ENCODE measurements around the gene TANGO2.
A peak's percentile ranks its signal among the peaks of the same experiment; 100 is the strongest.

Gene TANGO2

DNA sequence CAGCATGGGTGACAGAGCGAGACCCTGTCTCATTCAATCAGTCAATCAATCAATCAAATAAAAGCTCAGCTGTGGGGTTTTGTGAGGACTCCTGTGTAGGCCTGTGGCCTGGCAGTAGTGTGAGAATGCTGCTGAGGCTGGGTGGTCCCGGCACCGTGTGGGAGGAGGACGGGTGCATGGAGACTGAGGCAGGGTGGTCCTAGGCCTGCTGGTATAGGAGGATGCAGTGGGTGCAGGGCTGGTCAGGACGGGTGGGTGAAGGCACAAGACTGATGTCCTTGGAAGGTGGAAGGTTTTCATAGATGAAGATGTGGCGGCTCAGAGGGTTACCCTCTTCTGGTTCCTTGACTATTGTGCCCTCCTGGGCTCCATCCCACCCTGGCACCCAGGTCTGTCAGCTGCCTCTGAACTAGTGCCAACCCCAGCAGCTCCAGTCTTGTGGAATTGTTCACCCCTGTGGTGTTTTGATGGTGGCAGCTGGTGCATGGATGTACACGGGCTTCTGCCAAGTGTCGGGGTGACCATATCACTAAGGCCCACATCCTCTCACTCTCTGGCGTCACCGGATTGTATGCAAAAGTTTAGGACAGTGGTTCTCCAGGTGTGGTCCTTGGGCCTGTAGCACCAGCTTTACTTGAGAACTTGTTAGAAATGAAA lies 23.7 kb downstream of the TANGO2 start:
- Histone ChIP-seq H3K9me3 (ENCODE audit: control insufficient read depth, low read length) (no peaks in the 10 kb centered on the region), H3K4ac (ENCODE audit: low read depth in 1 of 2, low read length in 2 of 2) (no peak overlapping the region), H2BK12ac (ENCODE audit: low read length in 2 of 2) (no peak overlapping the region), H2BK120ac (ENCODE audit: low read depth, low read length) (no peak overlapping the region), H2BK15ac (ENCODE audit: low read depth, poor library complexity, severe bottlenecking) (no peak overlapping the region), H2AK5ac (ENCODE audit: low read length, severe bottlenecking) (no peak overlapping the region), H3K4me2 (ENCODE audit: low read length, poor library complexity, severe bottlenecking) (no peak overlapping the region), H2BK5ac (ENCODE audit: low read depth, low read length, poor library complexity, severe bottlenecking) (peak overlapping the region; percentile 8), H3K27me3 (ENCODE audit: control insufficient read depth in 1 of 2, insufficient read depth in 1 of 2, low read length in 2 of 2) (no peaks in the 10 kb centered on the region), H3K36me3 (ENCODE audit: control insufficient read depth in 1 of 2, insufficient read depth in 2 of 2, low read depth in 1 of 2, low read length in 2 of 2) (peaks cover 52 to 68% of the 10 kb centered on the region in 2 experiments), H3K4me3 (ENCODE audit: insufficient read depth in 1 of 2, low read depth in 1 of 2, low read length in 2 of 2) (no peak overlapping the region), H3K4me1 (ENCODE audit: control insufficient read depth, insufficient read depth, low read depth, low read length) (no peaks in the 10 kb centered on the region), H4K8ac (ENCODE audit: low read length) (no peak overlapping the region), H3K9ac (ENCODE audit: low read length) (no peak overlapping the region), H4K91ac (ENCODE audit: low read length) (no peak overlapping the region), H3K23ac (ENCODE audit: low read length in 2 of 2) (no peak overlapping the region), H3K14ac (ENCODE audit: low read length in 2 of 2) (peak overlapping the region in 1 of 2 experiments; percentile 57), H3K27ac (ENCODE audit: low read length, poor library complexity, severe bottlenecking) (no peak overlapping the region), H3K18ac (ENCODE audit: low read depth in 1 of 2, low read length in 2 of 2) (no peak overlapping the region), H3K79me1 (replicated peaks; ENCODE audit: low read length, poor library complexity, severe bottlenecking) (peaks cover 13% of the 10 kb centered on the region), H2AFZ (ENCODE audit: low read depth, low read length) (no peak overlapping the region)
- 96% methylated on average over 9 of the region's 10 CpGs for WGBS
- no peak for DNase-seq

DNA sequence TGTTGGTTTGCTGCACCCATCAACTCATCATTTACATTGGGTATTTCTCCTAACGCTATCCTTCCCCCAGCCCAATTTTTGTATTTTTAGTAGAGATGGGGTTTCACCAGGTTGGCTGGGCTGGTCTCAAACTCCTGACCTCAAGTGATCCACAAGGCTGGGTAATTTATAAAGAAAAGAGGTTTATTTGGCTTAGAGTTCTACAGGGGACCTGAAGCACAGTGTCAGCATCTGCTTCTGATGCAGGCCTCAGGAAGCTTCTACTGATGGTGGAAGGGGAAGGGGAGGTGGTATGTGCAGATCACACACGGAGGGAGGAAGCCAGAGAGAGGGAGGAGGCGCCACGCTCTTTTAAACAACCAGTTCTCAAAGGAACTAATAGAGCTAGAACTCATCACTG lies 25.8 kb downstream of the TANGO2 start:
- Histone ChIP-seq H2BK5ac (ENCODE audit: low read depth, low read length, poor library complexity, severe bottlenecking) (no peak overlapping the region), H3K9me3 (ENCODE audit: control insufficient read depth, low read length) (no peaks in the 10 kb centered on the region), H2BK120ac (ENCODE audit: low read depth, low read length) (no peak overlapping the region), H3K18ac (ENCODE audit: low read depth in 1 of 2, low read length in 2 of 2) (no peak overlapping the region), H3K4me3 (ENCODE audit: insufficient read depth in 1 of 2, low read depth in 1 of 2, low read length in 2 of 2) (no peak overlapping the region), H3K27me3 (ENCODE audit: control insufficient read depth in 1 of 2, insufficient read depth in 1 of 2, low read length in 2 of 2) (no peaks in the 10 kb centered on the region), H3K36me3 (ENCODE audit: control insufficient read depth in 1 of 2, insufficient read depth in 2 of 2, low read depth in 1 of 2, low read length in 2 of 2) (peaks cover 46 to 55% of the 10 kb centered on the region in 2 experiments), H3K79me1 (replicated peaks; ENCODE audit: low read length, poor library complexity, severe bottlenecking) (peaks cover 13% of the 10 kb centered on the region), H3K4me2 (ENCODE audit: low read length, poor library complexity, severe bottlenecking) (no peak overlapping the region), H4K8ac (ENCODE audit: low read length) (no peak overlapping the region), H3K27ac (ENCODE audit: low read length, poor library complexity, severe bottlenecking) (no peak overlapping the region), H2BK15ac (ENCODE audit: low read depth, poor library complexity, severe bottlenecking) (no peak overlapping the region), H3K4ac (ENCODE audit: low read depth in 1 of 2, low read length in 2 of 2) (no peak overlapping the region), H4K91ac (ENCODE audit: low read length) (no peak overlapping the region), H3K4me1 (ENCODE audit: control insufficient read depth, insufficient read depth, low read depth, low read length) (no peaks in the 10 kb centered on the region), H3K23ac (ENCODE audit: low read length in 2 of 2) (no peak overlapping the region), H2AK5ac (ENCODE audit: low read length, severe bottlenecking) (no peak overlapping the region), H2BK12ac (ENCODE audit: low read length in 2 of 2) (no peak overlapping the region), H3K14ac (ENCODE audit: low read length in 2 of 2) (no peak overlapping the region), H3K9ac (ENCODE audit: low read length) (no peak overlapping the region), H2AFZ (ENCODE audit: low read depth, low read length) (no peak overlapping the region)
- DNase-seq, result no peak
- WGBS, result 100% methylated on average over 1 of the region's 4 CpGs

DNA sequence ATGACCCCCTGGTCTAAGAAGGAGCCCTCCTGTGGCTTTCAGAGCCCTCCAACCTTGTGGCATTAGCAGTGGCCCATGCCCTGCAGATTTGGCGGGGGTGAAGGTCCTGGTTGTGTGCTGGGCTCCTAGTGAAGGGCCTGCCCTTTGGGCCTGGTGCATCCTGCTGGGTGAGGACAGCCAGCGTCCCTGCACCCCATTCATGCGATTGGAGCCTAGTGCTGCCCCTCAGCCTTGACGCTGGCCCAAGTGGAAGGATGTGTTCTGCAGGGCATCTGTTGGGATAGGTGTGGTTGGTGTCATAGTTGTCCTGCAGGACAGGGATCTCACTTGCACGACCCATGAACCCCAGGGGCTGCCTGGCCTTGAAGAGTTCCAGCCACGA lies 31.0 kb downstream of the TANGO2 start:
- H2BK5ac ChIP-seq (ENCODE audit: low read depth, low read length, poor library complexity, severe bottlenecking), result no peak overlapping the region
- H3K18ac ChIP-seq (ENCODE audit: low read depth in 1 of 2, low read length in 2 of 2), result no peak overlapping the region
- H3K4me1 ChIP-seq (ENCODE audit: control insufficient read depth, insufficient read depth, low read depth, low read length), result no peaks in the 10 kb centered on the region
- H3K27ac ChIP-seq (ENCODE audit: low read length, poor library complexity, severe bottlenecking), result no peak overlapping the region
- H4K8ac ChIP-seq (ENCODE audit: low read length), result no peak overlapping the region
- H3K36me3 ChIP-seq (ENCODE audit: control insufficient read depth in 1 of 2, insufficient read depth in 2 of 2, low read depth in 1 of 2, low read length in 2 of 2), result peaks cover 65 to 70% of the 10 kb centered on the region in 2 experiments
- no peak overlapping the region for H2AFZ ChIP-seq (ENCODE audit: low read depth, low read length)
- no peak overlapping the region for H3K4ac ChIP-seq (ENCODE audit: low read depth in 1 of 2, low read length in 2 of 2)
- no peak for DNase-seq
- H2AK5ac ChIP-seq (ENCODE audit: low read length, severe bottlenecking), result no peak overlapping the region
- no peaks in the 10 kb centered on the region for H3K9me3 ChIP-seq (ENCODE audit: control insufficient read depth, low read length)
- H3K23ac ChIP-seq (ENCODE audit: low read length in 2 of 2), result no peak overlapping the region
- H3K27me3 ChIP-seq (ENCODE audit: control insufficient read depth in 1 of 2, insufficient read depth in 1 of 2, low read length in 2 of 2), result no peaks in the 10 kb centered on the region
- no peak overlapping the region for H2BK15ac ChIP-seq (ENCODE audit: low read depth, poor library complexity, severe bottlenecking)
- no peak overlapping the region for H2BK120ac ChIP-seq (ENCODE audit: low read depth, low read length)
- no peak overlapping the region for H3K14ac ChIP-seq (ENCODE audit: low read length in 2 of 2)
- H3K4me2 ChIP-seq (ENCODE audit: low read length, poor library complexity, severe bottlenecking), result no peak overlapping the region
- H3K9ac ChIP-seq (ENCODE audit: low read length), result no peak overlapping the region
- over 99% methylated on average over 6 of the region's 6 CpGs for WGBS
- H4K91ac ChIP-seq (ENCODE audit: low read length), result no peak overlapping the region
- no peak overlapping the region for H2BK12ac ChIP-seq (ENCODE audit: low read length in 2 of 2)
- no peak overlapping the region for H3K4me3 ChIP-seq (ENCODE audit: insufficient read depth in 1 of 2, low read depth in 1 of 2, low read length in 2 of 2)
- H3K79me1 ChIP-seq (replicated peaks; ENCODE audit: low read length, poor library complexity, severe bottlenecking), result peaks cover 20% of the 10 kb centered on the region

DNA sequence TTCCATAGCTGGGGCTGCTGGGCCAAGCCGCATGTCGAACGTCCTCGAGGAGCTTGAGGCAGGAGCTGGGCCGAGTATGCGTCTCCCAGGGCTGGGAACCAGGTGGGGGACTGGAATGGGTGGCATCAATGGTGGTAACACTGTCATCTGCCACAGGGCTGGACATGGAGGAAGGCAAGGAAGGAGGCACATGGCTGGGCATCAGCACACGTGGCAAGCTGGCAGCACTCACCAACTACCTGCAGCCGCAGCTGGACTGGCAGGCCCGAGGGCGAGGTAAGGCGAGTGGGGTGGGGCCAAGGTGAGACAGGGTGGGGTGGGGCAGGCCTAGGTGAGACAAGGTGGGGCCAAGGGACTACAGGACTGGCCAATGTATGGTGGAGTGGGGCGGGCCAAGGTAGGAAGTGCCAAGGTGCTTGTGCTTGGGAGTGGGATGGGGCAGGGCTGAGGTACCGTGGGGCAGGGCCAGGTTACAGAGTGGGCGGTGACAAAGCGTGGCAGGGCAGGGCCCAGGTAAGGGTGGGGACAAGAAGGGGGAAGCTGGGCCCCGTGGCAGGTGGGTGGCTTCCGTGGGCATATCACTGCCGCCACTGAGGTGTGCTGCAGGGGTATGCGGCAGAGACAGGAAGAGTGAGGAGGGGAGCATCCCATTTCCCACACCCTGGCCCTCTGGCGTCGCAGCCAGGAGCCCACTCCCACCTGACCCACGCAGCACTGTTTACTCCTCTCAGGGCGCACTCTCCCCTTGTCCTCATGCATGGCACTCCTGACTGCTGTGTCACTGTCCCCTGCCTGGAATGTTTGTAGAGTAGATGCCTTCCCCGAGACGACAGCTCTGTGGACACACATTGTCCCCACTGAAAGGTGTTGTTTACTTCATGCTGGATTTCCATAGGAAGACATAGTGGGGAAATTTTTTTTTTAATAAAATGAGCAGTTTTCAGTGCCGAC lies 31.7 kb downstream of the TANGO2 start:
- Histone ChIP-seq H3K4me1 (ENCODE audit: control insufficient read depth, insufficient read depth, low read depth, low read length) (no peaks in the 10 kb centered on the region), H2AK5ac (ENCODE audit: low read length, severe bottlenecking) (no peak overlapping the region), H4K8ac (ENCODE audit: low read length) (no peak overlapping the region), H2BK12ac (ENCODE audit: low read length in 2 of 2) (no peak overlapping the region), H3K27ac (ENCODE audit: low read length, poor library complexity, severe bottlenecking) (no peak overlapping the region), H3K4me2 (ENCODE audit: low read length, poor library complexity, severe bottlenecking) (no peak overlapping the region), H3K36me3 (ENCODE audit: control insufficient read depth in 1 of 2, insufficient read depth in 2 of 2, low read depth in 1 of 2, low read length in 2 of 2) (peaks cover 66 to 71% of the 10 kb centered on the region in 2 experiments), H3K4ac (ENCODE audit: low read depth in 1 of 2, low read length in 2 of 2) (no peak overlapping the region), H3K14ac (ENCODE audit: low read length in 2 of 2) (no peak overlapping the region), H2BK5ac (ENCODE audit: low read depth, low read length, poor library complexity, severe bottlenecking) (no peak overlapping the region), H2BK15ac (ENCODE audit: low read depth, poor library complexity, severe bottlenecking) (no peak overlapping the region), H3K9me3 (ENCODE audit: control insufficient read depth, low read length) (no peaks in the 10 kb centered on the region), H3K79me1 (replicated peaks; ENCODE audit: low read length, poor library complexity, severe bottlenecking) (peaks cover 17% of the 10 kb centered on the region), H3K27me3 (ENCODE audit: control insufficient read depth in 1 of 2, insufficient read depth in 1 of 2, low read length in 2 of 2) (no peaks in the 10 kb centered on the region), H4K91ac (ENCODE audit: low read length) (no peak overlapping the region), H2BK120ac (ENCODE audit: low read depth, low read length) (no peak overlapping the region), H2AFZ (ENCODE audit: low read depth, low read length) (no peak overlapping the region), H3K18ac (ENCODE audit: low read depth in 1 of 2, low read length in 2 of 2) (no peak overlapping the region), H3K23ac (ENCODE audit: low read length in 2 of 2) (no peak overlapping the region), H3K4me3 (ENCODE audit: insufficient read depth in 1 of 2, low read depth in 1 of 2, low read length in 2 of 2) (no peak overlapping the region), H3K9ac (ENCODE audit: low read length) (no peak overlapping the region)
- WGBS, result 97% methylated on average over 21 of the region's 26 CpGs
- no peak for DNase-seq

Measured in mesenchymal stem cell (in vitro differentiated cells and primary cell).